ENCODE results near the gene CNTNAP3. TPM values are rescaled to one million over a fixed set of nuclear protein-coding genes. Genes with fewer than 3 reads are reported as not detected.
"Not testable (repeated sequence)": the region's sequence is repeated elsewhere in the genome, so short reads cannot be mapped to it uniquely, and the experiment has no call there.

The CNTNAP3 gene
- total RNA-seq = not detected

DNA sequence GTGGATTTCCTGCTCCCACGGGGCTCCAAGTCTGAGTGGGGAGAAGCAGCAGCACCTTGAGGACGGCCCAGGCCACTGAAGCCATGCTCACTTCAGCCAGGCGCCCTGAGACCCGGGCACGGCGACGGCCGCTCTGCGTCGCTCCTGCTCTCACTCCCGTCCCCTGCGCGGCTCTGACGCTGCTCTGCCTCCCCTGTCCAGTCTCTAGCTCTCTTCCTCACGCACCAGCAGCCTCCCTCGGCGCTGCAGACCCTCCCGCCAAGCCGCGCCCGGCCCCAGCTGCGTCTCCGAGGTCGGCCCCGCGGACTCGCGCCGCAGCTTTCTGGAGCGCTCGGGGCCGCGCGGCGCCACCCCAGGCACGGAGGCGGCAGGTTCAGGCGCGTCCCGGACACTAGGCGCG lies at the start of gene CNTNAP3:
Gene CNTNAP3, minus strand, starts transcription at position 188 of the 400 bp plus-strand sequence. Its CDS starts 103 bp downstream, at position 85.
- H3K27me3 Mint-ChIP-seq; H3K36me3 Mint-ChIP-seq; H3K4me1 Mint-ChIP-seq; ATAC-seq (ENCODE audit: low read depth); H3K9me3 Mint-ChIP-seq; DNase-seq; POLR2A ChIA-PET; H3K27ac Mint-ChIP-seq; H3K4me3 Mint-ChIP-seq: not testable (repeated sequence)

DNA sequence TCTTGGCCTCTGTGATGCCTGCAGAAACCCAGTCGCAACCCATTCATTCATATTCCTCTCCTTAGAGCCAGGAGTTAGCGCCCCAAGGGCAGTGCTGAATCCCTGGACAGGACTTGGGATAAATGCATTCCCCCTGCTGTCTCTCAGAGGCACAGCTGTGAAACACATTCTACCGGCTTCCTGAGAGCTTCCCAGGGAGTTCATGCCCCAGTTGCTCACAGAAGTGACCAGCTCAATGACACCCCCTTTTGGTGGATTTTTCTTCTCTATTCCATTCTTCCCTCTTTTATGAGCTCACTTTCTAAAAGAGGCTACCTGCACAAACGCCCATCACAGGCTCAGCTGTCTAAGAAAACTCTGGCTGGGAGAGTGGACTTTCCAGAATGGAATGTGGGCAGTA lies 8.0 kb downstream of the CNTNAP3 start:
- H3K4me3 Mint-ChIP-seq; H3K36me3 Mint-ChIP-seq; H3K4me1 Mint-ChIP-seq; ATAC-seq (ENCODE audit: low read depth); POLR2A ChIA-PET; H3K27me3 Mint-ChIP-seq; H3K9me3 Mint-ChIP-seq; H3K27ac Mint-ChIP-seq; DNase-seq: not testable (repeated sequence)

DNA sequence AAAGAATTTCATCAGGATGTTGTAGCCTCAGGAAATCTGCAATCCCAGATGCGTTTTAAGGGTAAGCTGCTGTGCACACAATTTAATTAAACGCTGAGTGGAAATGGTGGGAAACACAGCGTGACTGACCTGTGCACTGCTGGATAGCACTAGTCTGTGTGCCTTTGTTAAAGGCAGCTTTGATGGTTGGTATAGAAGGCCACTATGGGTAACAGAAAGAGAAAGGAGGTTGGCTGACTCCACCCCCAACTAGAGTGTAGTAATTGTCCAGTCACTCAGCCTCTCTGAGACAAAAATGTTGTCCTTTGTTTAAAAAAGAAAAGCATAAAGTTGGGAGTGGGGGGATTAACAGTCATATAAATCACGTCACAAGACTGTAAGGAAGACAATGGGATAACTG lies 45.5 kb downstream of the CNTNAP3 start:
- POLR2A ChIA-PET; H3K36me3 Mint-ChIP-seq; DNase-seq; H3K27ac Mint-ChIP-seq; H3K9me3 Mint-ChIP-seq; ATAC-seq (ENCODE audit: low read depth); H3K4me1 Mint-ChIP-seq; H3K4me3 Mint-ChIP-seq; H3K27me3 Mint-ChIP-seq: not testable (repeated sequence)

DNA sequence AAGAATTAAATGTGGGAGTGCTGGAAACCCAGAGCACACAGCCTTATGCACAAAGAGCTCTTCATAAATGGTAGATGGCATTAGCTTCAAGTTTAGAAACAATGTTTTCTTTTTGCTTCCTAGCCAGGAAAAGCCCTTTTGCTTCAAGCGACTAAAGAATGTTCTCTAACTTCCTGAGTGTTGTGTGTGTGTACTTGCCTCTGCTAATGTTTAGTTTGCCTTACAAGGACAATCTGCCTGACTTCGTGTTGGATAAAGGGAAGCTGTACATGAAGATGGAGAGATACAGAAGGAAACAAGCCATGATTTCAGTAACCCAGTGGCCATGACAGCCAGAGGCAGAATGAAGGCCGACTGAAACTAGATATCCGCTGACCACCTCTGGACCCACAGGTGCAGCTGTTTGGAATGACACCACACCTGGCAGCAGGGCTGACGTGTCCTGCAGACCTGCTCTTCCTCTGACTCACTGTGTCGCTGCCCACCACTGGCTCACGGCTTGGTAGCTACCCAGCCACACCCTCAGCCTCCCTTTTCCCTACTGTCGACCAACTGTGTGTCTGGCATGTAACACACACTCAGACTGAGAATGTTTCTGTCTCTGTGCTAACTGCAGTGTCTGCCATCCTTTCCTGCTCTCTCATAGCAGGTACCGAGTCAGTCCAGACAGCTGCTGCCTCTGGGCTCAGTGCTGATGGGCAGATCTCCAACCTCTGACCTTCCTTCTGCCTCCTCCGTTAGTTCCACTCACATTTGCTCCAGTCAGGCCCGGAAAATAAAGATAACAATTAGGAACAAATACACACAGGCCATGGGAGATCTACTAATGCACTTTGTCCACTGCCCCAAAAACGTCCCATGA lies 55.6 kb downstream of the CNTNAP3 start:
- H3K27me3 Mint-ChIP-seq; POLR2A ChIA-PET; DNase-seq; H3K9me3 Mint-ChIP-seq; ATAC-seq (ENCODE audit: low read depth); H3K4me3 Mint-ChIP-seq; H3K36me3 Mint-ChIP-seq; H3K27ac Mint-ChIP-seq; H3K4me1 Mint-ChIP-seq: not testable (repeated sequence)

DNA sequence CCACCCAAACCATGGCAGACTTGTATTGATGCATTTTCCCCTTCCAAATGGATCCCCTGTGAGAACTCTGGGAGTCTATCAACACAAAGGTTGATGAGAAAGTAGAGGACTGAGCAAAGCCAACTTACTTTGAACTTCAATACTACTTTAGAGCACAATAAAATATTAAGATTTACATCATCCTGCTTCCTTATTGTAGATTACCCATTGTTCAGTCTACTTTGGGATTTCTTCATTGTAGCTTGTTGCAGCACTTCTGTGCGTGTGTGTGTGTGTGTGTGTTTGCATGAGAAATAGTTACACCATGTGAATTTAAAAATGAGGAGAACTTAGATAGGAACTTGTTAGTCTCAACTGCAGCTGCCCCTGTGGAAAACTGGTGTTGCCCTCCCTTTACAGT lies 72.0 kb downstream of the CNTNAP3 start:
- H3K9me3 Mint-ChIP-seq; ATAC-seq (ENCODE audit: low read depth); H3K36me3 Mint-ChIP-seq; H3K4me3 Mint-ChIP-seq; H3K27me3 Mint-ChIP-seq; POLR2A ChIA-PET; DNase-seq; H3K4me1 Mint-ChIP-seq; H3K27ac Mint-ChIP-seq: not testable (repeated sequence)

DNA sequence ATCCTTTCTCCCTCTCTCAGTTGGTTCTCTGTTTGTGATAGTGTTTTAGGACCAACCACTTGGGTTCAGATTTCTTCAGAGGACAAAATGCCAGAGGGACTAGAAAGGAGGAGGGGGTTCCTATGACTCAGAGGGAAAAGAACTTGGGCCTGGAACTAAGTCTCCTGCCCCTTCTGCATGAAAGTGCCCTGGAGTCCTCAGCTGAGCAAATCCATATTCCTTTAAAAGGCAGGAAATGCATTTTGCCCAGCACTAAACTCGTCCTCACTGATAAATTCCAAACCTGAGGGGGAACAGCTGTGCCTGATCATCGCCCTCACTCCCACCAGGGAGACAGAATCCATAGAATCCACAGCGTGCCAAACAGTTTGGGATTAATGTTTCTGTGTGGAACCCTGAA lies 78.2 kb downstream of the CNTNAP3 start:
- H3K4me1 Mint-ChIP-seq, H3K4me3 Mint-ChIP-seq, POLR2A ChIA-PET: not testable (repeated sequence)

DNA sequence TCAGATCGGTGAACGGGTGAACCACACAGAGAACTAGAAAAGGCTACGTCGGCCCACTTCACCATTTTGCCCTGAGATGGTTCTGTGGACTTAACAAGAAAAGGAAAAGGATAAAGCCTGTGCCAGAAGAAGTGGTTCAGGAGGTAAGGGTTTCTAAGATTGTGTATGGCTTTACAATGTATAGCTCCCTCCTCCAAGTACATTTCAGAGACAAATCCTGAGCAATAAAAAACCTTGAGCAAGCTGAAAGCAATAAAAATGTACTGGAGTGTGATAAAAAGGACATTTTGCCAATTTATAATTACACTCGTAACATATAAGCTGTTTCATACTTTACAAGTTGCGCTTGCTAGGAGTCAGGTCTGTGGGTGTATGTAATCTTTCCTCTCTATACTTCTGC lies 81.3 kb downstream of the CNTNAP3 start:
- H3K4me1 Mint-ChIP-seq; ATAC-seq (ENCODE audit: low read depth); DNase-seq; H3K36me3 Mint-ChIP-seq; H3K27ac Mint-ChIP-seq; POLR2A ChIA-PET; H3K9me3 Mint-ChIP-seq; H3K27me3 Mint-ChIP-seq; H3K4me3 Mint-ChIP-seq: not testable (repeated sequence)

More for the DNA sequence above, 78.2 kb downstream of the CNTNAP3 start:
- DNase-seq; H3K36me3 Mint-ChIP-seq; H3K27me3 Mint-ChIP-seq; H3K9me3 Mint-ChIP-seq; H3K27ac Mint-ChIP-seq; ATAC-seq (ENCODE audit: low read depth): not testable (repeated sequence)

DNA sequence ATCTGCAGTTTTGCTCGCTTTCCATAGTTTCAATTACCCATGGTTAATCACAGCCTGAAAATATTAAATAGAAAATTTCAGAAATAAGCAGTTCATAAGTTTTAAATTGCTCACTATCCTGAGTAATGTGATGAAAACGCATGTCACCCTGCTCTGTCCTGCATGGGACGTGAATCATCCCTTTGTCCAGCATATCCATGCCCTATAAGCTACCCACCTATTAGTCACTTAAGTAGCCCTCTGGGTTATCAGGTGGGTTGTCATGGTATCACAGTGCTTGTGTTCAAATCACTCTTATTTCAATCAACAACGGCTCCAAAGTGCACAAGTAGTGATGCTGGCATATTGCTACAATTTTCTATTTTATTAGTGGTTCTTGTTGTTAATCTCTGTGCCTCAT lies 82.1 kb downstream of the CNTNAP3 start:
- DNase-seq; H3K4me3 Mint-ChIP-seq; H3K9me3 Mint-ChIP-seq; H3K36me3 Mint-ChIP-seq; ATAC-seq (ENCODE audit: low read depth); H3K27ac Mint-ChIP-seq; H3K27me3 Mint-ChIP-seq; H3K4me1 Mint-ChIP-seq; POLR2A ChIA-PET: not testable (repeated sequence)

DNA sequence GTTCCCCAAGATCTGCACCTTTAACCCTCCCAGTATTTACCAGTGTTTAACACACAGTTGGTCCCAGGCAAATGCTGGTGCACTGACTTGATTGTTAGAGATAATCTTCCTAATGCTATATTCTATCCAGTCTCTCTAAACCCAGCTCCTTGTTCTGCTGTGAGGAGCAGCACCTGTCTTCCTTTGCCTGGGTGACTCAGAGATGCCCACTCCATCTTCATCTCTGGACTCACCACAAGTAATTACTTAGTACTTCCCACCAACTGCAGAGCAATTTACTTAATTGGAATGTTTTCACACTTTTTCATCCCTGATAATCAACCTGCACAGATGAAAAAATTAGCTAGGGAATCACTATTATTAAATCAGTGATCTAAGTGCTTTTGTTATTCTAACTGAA lies 87.6 kb downstream of the CNTNAP3 start:
- H3K4me3 Mint-ChIP-seq; POLR2A ChIA-PET; H3K36me3 Mint-ChIP-seq; H3K27ac Mint-ChIP-seq; H3K9me3 Mint-ChIP-seq; H3K4me1 Mint-ChIP-seq; DNase-seq; ATAC-seq (ENCODE audit: low read depth); H3K27me3 Mint-ChIP-seq: not testable (repeated sequence)

DNA sequence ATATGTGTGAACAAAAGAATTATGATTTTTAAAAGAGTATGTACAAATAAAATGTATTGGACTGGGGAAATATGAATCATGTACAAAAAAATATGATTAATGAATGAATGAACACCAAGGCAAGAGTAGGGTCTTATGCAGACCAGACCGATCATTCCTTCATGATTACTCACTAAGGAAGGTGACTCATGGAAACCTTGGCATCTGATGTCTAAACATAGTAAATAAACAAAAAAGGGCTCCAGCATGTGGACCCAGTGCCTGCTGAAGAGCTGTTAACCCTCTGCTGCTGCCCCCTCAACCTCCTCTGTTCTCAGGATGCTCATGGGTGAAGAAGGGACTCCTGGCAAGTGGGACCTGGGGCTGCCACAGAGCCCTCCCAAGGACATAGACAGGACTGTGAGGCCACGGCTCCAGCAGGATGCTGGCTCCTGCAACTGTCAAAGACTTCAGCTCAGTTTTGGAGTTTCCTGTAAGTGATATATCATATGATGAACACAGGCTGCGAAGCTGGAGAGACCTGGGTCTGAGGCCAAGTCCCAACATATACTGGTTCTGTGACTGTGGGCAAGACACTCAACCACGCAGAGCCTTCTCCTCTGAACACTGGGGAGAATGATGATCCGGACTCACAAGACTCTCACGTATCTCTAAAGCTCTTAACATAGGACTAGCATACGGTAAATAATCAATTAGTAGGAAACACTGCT lies 89.8 kb downstream of the CNTNAP3 start:
- H3K9me3 Mint-ChIP-seq; ATAC-seq (ENCODE audit: low read depth); H3K27ac Mint-ChIP-seq; POLR2A ChIA-PET; H3K27me3 Mint-ChIP-seq; H3K4me3 Mint-ChIP-seq; H3K36me3 Mint-ChIP-seq; DNase-seq; H3K4me1 Mint-ChIP-seq: not testable (repeated sequence)

DNA sequence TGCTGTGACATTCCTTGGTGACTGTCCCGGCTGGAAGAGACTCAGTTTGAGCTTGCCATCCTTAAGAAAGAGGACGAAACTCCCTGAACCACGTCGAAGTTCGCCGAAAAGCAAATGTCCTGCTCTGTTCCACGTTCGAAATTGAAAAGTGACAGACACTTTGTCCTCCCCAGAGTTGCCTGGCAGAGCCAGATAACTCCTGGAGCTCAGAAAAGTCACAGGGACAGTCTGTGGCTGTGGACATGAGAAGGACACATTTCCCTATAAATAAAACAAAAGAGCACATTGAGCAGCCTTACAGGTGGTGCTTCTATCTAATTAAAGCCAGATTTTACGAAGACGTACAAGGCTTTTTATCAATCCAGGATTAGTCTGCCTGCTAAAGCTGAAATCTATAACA lies 116.6 kb downstream of the CNTNAP3 start:
- H3K4me3 Mint-ChIP-seq; H3K27me3 Mint-ChIP-seq; H3K9me3 Mint-ChIP-seq; H3K36me3 Mint-ChIP-seq; ATAC-seq (ENCODE audit: low read depth); POLR2A ChIA-PET; H3K4me1 Mint-ChIP-seq; DNase-seq; H3K27ac Mint-ChIP-seq: not testable (repeated sequence)

DNA sequence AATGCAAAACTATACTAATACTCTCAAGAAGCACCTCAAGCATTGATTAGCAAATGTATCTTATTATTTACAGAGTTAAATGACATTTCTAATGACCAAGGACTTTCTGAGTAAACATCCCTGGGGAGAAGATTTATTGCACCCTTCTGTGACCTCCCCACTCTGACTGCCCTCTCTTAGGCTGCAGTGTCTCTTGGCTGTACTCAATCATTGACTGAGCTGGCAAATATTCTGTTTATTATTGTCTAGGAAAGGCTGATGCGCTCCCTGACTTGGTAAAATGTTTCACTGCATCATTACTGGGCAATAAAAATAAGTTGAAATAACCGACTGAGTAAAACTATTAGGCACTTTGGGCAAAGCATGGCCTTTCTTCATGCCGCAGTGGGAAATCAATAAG lies 130.3 kb downstream of the CNTNAP3 start:
- H3K27ac Mint-ChIP-seq; H3K36me3 Mint-ChIP-seq; H3K4me1 Mint-ChIP-seq; H3K9me3 Mint-ChIP-seq; ATAC-seq (ENCODE audit: low read depth); DNase-seq; POLR2A ChIA-PET; H3K27me3 Mint-ChIP-seq; H3K4me3 Mint-ChIP-seq: not testable (repeated sequence)

DNA sequence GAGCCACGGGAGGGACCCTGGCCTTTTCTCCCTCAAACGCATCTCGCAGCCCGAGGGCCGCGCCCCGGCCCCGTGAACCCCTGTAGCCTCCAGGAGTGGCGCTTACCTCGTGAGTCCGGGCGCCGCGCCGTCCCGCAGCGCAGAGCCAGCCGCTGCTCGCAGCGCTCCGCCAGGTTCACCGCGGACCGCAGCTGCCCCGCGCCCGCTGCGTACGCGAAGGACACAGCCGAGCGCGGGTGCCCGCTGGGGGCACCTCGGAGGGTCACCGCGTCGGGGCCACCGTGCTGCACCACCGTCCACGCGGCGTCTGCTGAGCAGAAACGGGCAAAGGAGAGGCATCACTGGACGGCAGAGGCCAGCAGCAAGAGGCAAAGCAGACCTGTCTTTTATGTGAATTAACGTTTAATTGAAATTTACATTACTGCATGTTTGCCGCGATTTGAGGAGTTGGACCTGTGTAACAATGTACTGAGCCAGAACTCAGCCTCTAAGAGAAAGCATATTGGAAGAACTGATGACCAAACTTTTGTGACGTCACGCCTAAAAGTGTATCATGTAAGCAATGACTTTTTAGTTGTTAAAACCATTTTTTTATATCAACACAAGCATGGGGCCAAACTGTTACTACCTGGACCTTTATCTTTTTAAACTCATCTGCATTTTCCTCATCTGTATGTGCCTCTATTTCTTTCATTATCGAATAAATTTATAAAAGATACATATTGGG lies 155.0 kb downstream of the CNTNAP3 start:
- DNase-seq; ATAC-seq (ENCODE audit: low read depth); H3K27me3 Mint-ChIP-seq; POLR2A ChIA-PET; H3K36me3 Mint-ChIP-seq; H3K9me3 Mint-ChIP-seq; H3K4me3 Mint-ChIP-seq; H3K4me1 Mint-ChIP-seq; H3K27ac Mint-ChIP-seq: not testable (repeated sequence)

DNA sequence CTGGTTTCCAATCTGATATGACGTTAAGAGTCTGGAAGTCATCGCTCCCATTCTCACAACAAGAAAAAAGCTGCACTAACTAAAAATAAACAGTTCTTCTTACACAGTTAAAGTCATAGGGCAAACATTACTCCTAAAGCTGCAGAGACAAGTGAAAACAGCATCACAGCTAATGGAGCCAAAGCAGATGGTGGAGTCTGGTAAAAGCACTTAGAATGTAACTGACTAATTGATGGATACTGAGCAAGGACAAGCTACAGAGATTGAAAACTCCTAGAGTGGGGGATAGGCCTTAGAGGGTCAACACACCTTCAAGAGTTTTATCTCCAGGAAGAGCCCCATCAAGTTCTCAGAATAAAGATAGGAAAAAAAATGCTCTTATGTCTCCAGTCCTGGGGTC lies 166.6 kb downstream of the CNTNAP3 start:
- DNase-seq; H3K27ac Mint-ChIP-seq; ATAC-seq (ENCODE audit: low read depth); H3K36me3 Mint-ChIP-seq; H3K9me3 Mint-ChIP-seq; POLR2A ChIA-PET; H3K4me3 Mint-ChIP-seq; H3K27me3 Mint-ChIP-seq; H3K4me1 Mint-ChIP-seq: not testable (repeated sequence)
